Left lobe of liver (tissue), 2 donors: Measurements from ENCODE around the gene CD19. TPM values are rescaled to one million over a fixed set of nuclear protein-coding genes. Genes with fewer than 3 reads are reported as not detected.
"Not testable (repeated sequence)": the region's sequence is repeated elsewhere in the genome, so short reads cannot be mapped to it uniquely, and the experiment has no call there.

Source experiments
- ATAC-seq: fragments of 200-7000 bp; cut with Tn5 transposase; one replicate; pipeline ENCODE4 v1.9.1; 2020; ENCODE audit warnings: mild to moderate bottlenecking, moderate library complexity
- DNase-seq: peaks from one replicate; pipeline ENCODE4 v3.0.0-alpha.2; 2020; ENCODE audit warnings: low spot score
- total RNA-seq: library from RNA; stranded (reverse); gene quantifications from one replicate; pipeline ENCODE4 v1.2.1, GENCODE V29; 2021
- donor health status: DM: no; HTN: no; CAD: no; lungs with moderate emphysema.
- donor health status: DM: no; HTN: yes; CAD: no.

CD19 gene
- total RNA-seq, 1 donor from 2014 or later: not detected

DNA sequence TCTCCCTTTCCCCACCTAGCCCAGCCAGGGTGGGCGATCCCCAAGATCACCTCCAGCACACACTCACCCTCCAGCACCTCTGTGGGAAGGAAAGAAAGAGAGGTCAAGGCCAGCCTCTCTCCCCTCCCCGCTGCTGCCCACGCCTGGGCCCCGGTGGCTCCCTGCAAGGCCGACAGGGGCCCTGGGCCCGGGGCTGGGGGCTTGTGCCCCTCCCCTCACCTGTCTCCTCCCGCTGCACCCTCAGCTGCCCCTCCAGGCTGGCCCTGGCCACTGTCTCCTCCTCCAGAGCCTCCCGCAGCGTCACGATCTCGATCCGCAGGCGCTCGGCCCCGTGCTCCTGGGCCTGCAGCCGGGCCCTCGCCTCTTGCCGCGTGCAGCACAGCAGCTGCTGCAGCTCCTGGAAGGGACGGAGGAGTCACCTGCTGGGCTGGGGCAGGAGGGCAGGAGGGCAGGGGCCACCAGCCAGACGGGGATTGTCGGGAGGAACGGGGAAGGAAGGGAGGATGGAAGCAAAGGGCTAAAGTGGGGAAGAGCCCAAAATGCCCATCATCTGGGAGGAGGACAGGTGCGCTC, 25.9 kb upstream of the CD19 start:
- DNase-seq: no peak
- ATAC-seq: no peak

DNA sequence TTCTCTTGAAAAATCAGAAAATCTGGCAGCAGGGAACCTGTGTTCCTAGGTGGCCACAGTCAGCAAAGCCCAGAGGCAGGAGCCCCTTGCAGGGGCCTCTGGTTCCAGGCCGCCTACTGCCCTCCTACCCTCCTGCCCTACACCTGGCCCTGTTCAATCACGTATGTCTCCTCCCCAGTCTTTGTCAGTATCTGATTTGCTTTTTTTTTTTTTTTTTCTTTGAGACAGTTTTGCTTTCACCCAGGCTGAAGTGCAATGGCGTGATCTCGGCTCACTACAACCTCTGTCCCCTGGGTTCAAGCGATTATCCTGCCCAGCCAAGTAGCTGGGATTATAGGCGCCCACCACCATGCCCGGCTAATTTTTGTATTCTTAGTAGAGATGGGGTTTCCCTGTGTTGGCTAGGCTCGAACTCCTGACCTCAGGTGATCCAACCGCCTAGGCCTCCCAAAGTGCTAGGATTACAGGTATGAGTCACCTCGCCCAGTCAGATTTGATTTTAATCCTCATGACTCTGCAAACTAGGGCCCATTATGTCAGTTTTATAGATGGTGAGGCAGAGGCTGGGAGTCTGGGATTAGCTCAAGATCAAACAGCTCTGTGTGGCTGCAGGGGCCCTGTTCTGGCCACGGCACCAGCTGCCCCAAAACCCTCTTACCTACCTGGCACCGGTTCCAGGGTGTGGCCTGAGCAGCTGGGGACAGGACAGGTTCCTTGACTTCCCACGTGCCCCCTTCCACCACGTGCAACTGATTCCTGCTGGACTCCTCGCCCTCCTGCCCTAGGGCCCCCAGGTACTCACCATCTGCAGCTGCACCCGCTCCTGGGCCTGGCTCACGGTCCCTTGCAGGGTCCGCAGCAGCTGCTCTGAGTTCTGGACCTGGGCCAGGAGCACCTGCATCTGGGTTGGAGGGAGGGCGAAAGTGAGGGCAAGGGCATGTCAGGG, 21.4 kb upstream of the CD19 start:
- no peak for DNase-seq
- ATAC-seq: no peak

DNA sequence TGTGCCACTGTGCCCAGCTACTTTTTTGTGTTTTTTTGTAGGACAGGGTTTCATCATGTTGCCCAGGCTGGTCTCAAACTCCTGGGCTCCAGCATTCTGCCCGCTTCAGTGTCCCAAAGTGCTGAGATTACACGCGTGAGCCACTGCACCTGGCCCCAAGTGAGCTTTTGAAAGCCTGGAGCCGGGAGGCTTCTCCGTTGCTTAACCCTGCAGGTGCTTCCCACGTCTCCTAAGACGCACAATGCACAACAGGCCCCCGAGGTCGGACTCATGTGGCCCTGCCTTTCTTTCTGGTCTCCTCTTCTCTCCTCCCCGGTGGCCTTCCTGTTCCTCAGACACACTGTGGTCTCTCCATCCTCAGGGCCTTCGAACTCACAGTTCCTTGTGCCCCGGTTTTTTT, 19.2 kb upstream of the CD19 start:
- ATAC-seq: no peak
- DNase-seq: no peak

DNA sequence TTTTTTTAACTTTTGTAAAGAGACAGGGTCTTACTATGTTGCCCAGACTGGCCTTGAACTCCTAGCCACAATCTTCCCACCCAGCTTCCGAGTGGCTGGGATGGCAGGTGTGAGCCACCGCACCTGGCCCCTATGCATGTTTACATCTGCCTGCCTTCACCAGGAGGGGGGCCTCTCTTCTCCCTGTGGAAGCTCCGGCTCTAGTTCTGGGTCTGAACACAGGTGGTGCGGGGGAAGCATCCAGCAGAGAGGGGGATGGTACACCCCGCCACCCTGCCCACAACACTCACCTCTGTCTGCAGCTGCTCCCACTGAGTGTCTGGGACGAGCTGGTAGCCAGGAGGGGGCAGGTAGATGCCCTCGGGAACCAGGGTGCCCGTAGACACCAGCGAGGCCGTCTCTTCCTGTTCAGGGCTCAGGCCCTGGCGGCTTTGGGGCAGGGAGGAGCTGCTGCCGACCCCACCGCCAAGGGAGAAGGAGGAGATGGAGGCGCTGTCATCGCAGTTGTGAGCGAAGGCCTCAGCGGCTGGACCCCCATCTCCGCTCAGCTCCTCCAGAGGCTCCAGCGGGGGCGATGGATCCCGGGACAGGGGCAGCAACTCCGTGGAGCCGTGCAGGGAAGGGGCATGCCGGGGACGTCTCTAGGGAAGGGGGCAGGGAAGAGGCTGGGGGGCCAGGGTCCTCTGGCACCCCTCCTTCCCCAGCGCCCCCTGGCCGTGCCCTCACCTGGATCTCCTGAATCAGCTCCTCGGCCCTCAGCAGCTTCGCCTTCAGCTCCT, 17.6 kb upstream of the CD19 start:
- ATAC-seq (no peak), DNase-seq (no peak)

DNA sequence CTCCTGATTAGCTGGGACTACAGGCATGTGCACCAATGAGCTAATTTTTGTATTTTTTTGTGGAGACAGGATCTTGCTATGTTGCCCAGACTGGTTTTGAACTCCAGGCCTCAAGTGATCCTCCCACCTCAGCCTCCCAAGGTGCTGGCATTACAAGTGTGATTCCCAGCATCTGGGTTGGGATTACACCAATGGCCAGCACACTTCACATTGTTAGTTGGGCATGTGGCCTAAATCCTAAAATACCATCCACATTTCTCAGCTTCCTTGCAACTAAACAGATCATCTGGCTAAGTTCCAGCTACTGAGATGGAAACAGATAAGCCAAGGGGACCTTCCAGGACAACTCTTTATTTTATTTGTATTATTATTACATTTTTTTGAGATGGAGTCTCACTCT, 16.6 kb upstream of the CD19 start:
- DNase-seq: no peak
- ATAC-seq: no peak

DNA sequence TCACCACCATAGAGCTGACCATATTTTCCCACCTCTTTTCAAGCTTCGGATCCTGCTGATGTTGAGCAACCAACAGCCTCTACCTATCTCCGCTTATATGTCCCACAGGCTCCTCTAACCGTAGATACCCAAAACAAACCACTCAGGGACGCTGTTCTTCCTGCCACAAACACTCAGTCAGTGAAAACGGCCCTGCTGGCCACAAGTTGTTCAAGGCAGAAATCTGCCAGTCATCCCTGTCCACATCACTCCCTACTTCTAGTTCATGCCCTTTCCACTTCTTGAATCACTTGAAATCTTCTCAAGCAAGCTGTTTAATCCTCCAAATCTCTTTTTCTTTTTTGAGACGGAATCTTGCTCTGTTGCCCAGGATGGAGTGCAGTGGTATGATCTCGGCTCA, 14.7 kb upstream of the CD19 start:
- no peak for ATAC-seq

DNA sequence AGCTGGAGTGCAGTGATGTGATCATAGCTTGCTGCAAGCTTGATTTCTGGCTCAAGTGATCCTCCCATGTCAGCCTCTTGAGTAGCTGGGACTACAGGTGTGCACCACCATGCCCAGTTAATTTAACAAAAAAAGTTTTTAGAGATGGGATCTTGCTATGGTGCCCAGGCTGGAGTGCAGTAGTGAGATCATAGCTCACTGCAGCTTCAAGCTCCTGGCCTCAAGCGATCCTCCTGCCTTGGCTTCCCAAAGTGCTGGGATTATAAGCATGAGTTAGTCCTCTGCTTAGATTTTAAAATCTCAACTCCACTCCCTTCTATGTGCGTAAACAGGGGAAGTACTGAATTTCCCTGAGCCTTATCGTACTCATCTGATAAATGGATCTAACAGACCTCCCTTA, 13.1 kb upstream of the CD19 start:
- no peak for ATAC-seq
- DNase-seq: no peak

More for the DNA sequence above, 14.7 kb upstream of the CD19 start:
- no peak for DNase-seq

DNA sequence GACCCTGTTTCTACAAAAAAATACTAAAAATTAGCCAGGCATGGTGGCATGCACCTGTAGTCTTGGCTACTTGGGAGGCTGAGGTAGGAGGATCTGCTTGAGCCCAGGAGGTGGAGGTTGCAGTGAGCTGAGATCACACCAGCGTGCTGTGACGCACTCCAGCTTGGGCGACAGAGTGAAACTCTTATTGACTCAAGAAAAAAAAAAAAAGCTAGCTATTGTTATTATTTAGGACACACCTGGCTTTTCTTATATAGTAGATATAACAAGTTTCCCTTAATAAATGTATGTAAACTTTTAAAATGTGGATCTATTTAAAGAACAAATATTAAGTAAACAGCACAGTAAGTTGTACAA, 8.6 kb upstream of the CD19 start:
- ATAC-seq (no peak), DNase-seq (no peak)

DNA sequence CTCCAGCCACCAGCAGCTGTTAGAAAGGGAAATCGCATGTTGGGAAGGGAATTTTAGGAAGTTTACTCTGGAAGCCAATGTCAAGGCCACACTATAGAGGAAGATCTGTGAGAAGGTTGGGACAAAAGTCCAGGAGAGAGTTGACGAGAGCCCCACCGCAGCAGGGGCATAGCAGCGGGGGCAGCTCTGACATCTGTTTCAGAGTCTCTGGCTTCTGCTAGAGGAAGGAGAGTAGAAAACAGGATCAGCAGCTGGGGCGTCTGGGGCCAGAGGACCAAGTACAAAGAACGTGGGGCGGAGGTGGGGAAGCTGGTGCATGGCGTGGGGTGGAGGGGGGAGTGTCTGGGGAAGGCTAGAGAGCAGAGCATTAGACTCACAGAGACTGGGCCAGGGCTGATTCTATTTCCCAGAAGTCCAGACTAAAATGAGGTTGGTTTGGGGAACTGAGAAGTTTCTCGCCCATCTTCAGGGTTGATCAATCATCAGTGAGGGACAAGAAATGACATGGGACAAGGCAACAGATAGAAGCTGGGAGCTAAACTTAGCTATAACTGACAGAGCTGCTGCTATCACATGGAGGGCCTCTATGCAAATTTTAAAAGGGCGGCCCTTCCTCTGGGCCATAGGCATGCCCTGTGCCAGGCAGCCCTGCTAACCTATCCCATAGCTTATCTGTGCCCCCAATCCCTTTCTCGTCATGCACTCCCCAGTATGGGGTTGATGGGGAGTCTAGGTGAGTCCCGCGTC, 7.9 kb upstream of the CD19 start:
- no peak for ATAC-seq
- DNase-seq: no peak

DNA sequence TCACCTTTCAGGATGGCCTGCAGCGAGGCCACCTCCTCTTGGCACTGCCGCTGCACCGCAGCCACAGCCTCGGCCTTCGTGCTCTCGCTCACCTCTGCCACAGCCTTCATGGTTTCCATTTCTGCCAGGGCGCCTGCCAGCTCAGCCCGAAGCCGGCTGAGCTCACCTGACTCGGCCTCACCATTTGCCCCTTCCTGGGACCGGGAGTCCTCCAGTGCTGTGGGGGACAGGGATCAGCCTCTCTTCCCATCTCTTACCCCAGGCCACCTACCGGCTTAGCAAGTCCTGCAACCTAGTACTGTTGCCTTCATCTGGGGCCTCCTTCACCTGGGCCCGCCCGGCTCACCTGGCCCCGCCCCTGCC, 7.4 kb upstream of the CD19 start:
- no peak for ATAC-seq
- no peak for DNase-seq

DNA sequence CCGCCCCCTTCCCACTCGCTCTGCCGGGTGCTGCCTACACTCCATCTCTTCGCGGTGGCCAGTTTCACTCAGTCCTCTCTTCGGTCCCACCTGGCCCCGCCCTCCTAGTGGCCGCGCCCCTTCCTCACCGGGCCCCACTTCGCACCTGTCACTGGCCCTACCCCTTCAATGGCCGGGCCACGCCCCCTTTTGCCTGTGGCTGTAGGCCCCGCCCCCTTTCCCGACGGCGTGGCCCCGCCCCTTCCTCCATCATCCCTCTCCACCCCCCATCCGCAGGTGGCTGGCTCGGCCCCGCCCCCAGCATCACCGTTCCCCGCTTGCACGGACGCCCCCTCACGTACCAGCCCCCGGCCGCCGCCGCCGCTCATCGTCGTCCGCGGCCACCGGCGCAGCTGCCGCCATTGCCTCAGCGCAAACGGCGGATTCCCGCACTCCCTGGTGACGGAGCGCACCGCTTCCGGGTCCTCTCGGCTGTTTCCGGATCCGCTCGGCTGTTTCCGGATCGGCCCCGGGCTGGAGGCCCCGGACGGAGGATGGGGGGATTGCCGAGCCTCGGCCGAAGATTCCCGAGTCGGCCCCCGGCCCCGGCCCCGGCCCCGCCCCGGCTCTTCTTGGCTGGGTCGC, 6.9 kb upstream of the CD19 start, which contains the start of gene RABEP2:
Gene RABEP2 (minus strand): TSS at position 477 of the 624 bp plus-strand sequence. CDS start 75 bp downstream, at position 402.
- DNase-seq: peak; percentile 93

DNA sequence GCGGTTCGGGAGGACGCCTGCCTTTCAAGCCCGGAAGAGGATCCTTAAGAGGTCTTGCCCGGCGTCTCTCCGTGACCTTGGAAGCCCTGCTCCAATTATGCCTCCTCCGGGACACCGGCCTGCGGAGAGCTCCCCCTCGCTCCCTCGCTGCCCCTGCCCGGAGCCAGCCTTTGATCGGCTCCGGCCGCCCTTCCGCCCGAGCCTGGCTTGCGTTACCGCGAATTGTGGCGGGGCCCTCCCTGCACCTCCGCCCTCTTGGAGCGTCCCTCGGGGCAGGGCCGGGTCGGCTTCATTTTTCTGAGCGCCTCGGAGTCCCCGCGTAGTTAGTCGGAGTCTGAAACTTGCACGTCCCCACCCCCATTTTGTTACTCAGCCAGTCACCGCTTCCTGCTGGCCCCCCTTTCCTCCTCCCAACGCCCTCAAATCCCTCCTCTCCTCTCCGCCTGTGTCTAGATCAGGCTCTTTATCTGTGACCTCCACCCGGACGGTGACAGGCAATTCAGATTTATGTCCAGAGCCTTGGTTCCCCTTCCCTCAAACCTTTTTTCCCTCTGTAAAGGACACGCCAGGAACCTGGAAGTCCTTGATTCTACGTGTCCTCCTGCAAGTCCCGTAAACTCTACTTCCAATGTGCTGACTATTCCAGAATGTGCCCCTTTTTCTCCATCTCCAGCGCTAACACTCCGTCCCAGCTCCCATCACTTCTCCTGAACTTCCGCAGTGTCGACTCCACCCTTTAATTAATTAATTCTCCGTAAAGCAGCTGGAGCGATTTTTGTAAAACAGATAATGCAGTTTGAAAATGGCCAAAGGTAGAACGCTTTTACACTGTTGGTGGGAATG, 6.2 kb upstream of the CD19 start:
- DNase-seq: peak; percentile 72
- peak; percentile 58 for ATAC-seq

More for the DNA sequence above, 6.9 kb upstream of the CD19 start, which contains the start of gene RABEP2:
- peak; percentile 94 for ATAC-seq

DNA sequence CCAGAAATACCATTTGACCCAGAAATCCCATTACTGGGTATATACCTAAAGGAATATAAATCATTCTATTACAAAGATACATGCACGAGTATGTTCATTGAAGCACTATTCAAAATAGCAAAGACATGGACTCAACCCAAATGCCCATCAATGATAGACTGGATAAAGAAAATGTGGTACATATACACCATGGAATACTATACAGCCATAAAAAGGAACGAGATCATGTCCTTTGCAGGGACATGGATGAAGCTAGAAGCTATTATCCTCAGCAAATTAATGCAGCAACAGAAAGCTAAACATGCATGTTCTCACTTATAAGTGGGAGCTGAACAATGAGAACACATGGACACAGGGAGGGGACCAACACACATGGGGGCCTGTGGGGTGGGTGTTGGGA, 5.5 kb upstream of the CD19 start:
- DNase-seq: not testable (repeated sequence)

DNA sequence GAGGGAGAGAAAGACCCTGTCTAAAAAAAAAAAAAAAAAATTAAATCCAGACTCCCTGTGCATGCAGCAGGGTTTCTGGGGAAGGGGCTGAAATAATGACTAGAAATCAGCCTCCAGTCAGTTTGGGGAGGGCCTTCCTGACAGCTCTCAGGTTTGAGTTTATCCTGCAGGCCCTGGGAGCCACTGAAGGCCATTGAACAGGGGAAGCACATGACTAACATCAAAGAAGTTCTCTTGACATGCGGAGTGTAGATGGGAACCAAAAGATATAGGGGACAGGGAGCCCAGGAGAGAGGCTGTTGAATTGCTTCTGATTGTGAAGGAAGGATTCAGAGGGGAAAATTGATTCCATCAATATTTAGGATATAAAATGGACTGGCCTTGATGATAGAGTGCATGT, 4.0 kb upstream of the CD19 start:
- ATAC-seq (no peak), DNase-seq (no peak)

More for the DNA sequence above, 5.5 kb upstream of the CD19 start:
- ATAC-seq: not testable (repeated sequence)

DNA sequence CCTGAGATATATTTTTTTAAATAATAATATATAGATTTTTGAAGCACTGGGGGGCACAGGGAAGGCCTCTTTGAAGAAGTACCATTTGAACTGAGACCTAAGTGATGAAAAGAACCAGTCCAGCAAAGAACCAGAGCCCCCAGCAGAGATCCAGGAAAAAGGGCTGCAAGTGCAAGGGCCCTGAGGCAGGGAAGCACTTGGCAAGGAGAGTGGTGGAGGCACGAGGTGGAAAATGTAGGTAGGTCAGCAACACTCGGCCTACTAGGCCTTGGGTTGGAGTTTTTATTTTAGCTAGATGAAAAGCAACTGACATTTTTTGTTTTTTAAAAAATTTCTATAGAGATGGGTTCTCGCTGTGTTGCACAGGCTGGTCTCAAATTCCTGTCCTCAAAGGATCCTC, 1.6 kb upstream of the CD19 start:
- no peak for ATAC-seq
- no peak for DNase-seq

DNA sequence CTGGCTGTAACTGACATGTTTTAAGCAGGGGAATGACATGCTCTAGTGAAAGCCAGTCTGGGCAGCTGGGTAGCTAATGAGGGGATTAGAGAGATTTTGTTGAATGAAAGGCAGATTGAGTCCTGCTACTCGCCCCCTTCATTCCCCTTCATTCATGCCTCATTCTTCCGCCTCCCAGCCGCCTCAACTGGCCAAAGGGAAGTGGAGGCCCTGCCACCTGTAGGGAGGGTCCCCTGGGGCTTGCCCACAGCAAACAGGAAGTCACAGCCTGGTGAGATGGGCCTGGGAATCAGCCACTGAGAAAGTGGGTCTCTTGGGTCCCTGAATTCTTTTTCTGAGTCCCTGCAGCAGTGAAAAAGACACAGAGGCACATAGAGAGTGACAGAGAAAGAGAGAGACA, 1.1 kb upstream of the CD19 start:
- ATAC-seq (no peak), DNase-seq (no peak)

DNA sequence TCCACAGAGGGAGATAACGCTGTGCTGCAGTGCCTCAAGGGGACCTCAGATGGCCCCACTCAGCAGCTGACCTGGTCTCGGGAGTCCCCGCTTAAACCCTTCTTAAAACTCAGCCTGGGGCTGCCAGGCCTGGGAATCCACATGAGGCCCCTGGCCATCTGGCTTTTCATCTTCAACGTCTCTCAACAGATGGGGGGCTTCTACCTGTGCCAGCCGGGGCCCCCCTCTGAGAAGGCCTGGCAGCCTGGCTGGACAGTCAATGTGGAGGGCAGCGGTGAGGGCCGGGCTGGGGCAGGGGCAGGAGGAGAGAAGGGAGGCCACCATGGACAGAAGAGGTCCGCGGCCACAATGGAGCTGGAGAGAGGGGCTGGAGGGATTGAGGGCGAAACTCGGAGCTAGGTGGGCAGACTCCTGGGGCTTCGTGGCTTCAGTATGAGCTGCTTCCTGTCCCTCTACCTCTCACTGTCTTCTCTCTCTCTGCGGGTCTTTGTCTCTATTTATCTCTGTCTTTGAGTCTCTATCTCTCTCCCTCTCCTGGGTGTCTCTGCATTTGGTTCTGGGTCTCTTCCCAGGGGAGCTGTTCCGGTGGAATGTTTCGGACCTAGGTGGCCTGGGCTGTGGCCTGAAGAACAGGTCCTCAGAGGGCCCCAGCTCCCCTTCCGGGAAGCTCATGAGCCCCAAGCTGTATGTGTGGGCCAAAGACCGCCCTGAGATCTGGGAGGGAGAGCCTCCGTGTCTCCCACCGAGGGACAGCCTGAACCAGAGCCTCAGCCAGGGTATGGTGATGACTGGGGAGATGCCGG, 769 bp downstream of the CD19 start:
- no peak for ATAC-seq
- no peak for DNase-seq

DNA sequence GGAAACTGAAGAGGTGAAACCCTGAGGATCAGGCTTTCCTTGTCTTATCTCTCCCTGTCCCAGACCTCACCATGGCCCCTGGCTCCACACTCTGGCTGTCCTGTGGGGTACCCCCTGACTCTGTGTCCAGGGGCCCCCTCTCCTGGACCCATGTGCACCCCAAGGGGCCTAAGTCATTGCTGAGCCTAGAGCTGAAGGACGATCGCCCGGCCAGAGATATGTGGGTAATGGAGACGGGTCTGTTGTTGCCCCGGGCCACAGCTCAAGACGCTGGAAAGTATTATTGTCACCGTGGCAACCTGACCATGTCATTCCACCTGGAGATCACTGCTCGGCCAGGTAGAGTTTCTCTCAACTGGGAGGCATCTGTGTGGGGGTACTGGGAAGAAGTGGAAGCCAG, 1.4 kb downstream of the CD19 start:
- DNase-seq (no peak), ATAC-seq (no peak)

DNA sequence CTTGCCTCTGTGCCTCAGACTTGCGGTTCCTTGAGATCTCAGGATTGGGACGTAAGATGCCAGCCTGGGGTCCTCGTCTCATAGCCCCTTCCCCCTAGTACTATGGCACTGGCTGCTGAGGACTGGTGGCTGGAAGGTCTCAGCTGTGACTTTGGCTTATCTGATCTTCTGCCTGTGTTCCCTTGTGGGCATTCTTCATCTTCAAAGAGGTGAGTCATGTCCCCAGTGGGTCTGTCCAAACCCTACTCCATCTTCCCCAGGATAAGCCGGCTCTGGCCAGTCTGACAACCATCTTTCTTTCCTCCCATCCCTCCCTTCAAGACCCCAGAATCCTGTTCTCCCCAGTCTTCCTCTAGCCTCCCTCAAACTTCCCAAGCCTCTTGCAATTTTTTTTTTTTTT, 3.6 kb downstream of the CD19 start:
- ATAC-seq (no peak), DNase-seq (no peak)
